T-helper 2 cell treated with Interferon-gamma antibody and Interleukin-4, amounts not matched to agents 5 μg/mL and 100 μg/mL, for 36 hours (primary cell): ENCODE measurements around the gene MCM6.
A peak's percentile ranks its signal among the peaks of the same experiment; 100 is the strongest.
"Not testable (repeated sequence)": the region's sequence is repeated elsewhere in the genome, so short reads cannot be mapped to it uniquely, and the experiment has no call there.

Experiments
- DNase-seq: peaks from one replicate; pipeline ENCODE4 v3.0.0; 2021; ENCODE audit warnings: low spot score
- H3K27ac Mint-ChIP-seq: one replicate; pipeline ENCODE4 v1.8.0; 2021; ENCODE audit warnings: mild to moderate bottlenecking, mixed read lengths
- H3K27me3 Mint-ChIP-seq: one replicate; pipeline ENCODE4 v1.8.0; 2021; ENCODE audit warnings: low read depth, mixed read lengths
- H3K36me3 Mint-ChIP-seq: one replicate; pipeline ENCODE4 v1.8.0; 2021; ENCODE audit warnings: low read depth, mixed read lengths
- H3K4me1 Mint-ChIP-seq: one replicate; pipeline ENCODE4 v1.8.0; 2021; ENCODE audit warnings: low read depth, mixed read lengths
- H3K4me3 Mint-ChIP-seq: one replicate; pipeline ENCODE4 v1.8.0; 2022; ENCODE audit warnings: mild to moderate bottlenecking, moderate library complexity, mixed read lengths
- H3K9me3 Mint-ChIP-seq: one replicate; pipeline ENCODE4 v1.8.0; 2021; ENCODE audit warnings: mixed read lengths

The MCM6 gene

GRCh38 chr2:135890149-135890548, 13.9 kb upstream of the MCM6 start:
- H3K27ac Mint-ChIP-seq: no peak overlapping the region
- no peaks in the 10 kb centered on the region for H3K27me3 Mint-ChIP-seq
- H3K9me3 Mint-ChIP-seq: peaks cover 15% of the 10 kb centered on the region
- peaks cover 2% of the 10 kb centered on the region for H3K36me3 Mint-ChIP-seq
- no peak for DNase-seq
- H3K4me1 Mint-ChIP-seq: peaks cover 4% of the 10 kb centered on the region
- no peak overlapping the region for H3K4me3 Mint-ChIP-seq

DNA sequence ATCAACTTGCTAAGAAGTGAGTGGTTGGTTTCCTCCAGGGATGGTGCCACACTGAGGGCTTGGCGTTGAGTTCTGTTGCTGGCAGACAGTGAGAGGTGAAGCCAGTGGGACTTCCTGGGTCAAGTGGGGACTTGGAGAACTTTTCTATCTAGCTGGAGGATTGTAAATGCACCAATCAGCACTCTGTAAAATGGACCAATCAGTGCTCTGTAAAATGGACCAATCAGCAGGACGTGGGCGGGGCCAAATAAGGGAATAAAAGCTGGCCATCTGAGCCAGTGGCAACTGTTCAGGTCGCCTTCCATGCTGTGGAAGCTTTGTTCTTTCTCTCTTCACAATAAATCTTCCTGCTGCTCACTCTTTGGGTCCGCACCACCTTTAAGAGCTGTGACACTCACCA, 12.3 kb upstream of the MCM6 start:
- H3K4me3 Mint-ChIP-seq, DNase-seq, H3K36me3 Mint-ChIP-seq, H3K4me1 Mint-ChIP-seq, H3K27ac Mint-ChIP-seq, H3K27me3 Mint-ChIP-seq: not testable (repeated sequence)
- peaks cover 15% of the 10 kb centered on the region for H3K9me3 Mint-ChIP-seq

GRCh38 chr2:135885709-135886108, 9.5 kb upstream of the MCM6 start:
- Mint-ChIP-seq H3K27me3 (peaks cover 10% of the 10 kb centered on the region), H3K27ac (no peak overlapping the region), H3K4me1 (peaks cover 4% of the 10 kb centered on the region), H3K9me3 (peaks cover 15% of the 10 kb centered on the region), H3K4me3 (no peak overlapping the region), H3K36me3 (peaks cover 2% of the 10 kb centered on the region)
- no peak for DNase-seq

- peaks cover 10% of the 10 kb centered on the region for H3K27me3 Mint-ChIP-seq
- no peaks in the 10 kb centered on the region for H3K9me3 Mint-ChIP-seq
- no peak for DNase-seq
- no peaks in the 10 kb centered on the region for H3K36me3 Mint-ChIP-seq
- H3K27ac Mint-ChIP-seq: no peak overlapping the region
- H3K4me3 Mint-ChIP-seq: no peak overlapping the region
- peaks cover 2% of the 10 kb centered on the region for H3K4me1 Mint-ChIP-seq
These were observed 6.2 kb upstream of the MCM6 start for GRCh38 chr2:135882415-135882814.

DNA sequence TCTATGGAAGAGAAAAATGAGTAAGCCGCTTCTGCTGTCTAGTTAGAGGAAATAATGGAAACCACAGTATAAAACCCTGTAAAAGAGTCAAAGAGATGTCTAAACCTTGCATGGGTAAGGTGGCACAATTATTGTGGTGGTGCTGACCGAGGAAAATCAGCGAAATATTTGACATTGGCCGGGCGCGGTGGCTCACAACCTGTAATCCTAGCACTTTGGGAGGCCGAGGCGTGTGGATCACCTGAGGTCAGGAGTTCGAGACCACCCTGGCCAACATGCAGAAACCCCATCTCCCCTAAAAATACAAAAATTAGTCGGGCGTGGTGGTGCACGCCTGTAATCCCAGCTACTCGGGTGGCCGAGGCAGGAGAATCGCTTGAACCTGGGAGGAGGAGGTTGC, 527 bp upstream of the MCM6 start:
- Mint-ChIP-seq H3K4me3 (peak overlapping the region; percentile 81), H3K36me3 (peaks cover 32% of the 10 kb centered on the region), H3K4me1 (peaks cover 28% of the 10 kb centered on the region), H3K27ac (peak overlapping the region; percentile 91)
- DNase-seq, H3K9me3 Mint-ChIP-seq, H3K27me3 Mint-ChIP-seq: not testable (repeated sequence)

GRCh38 chr2:135875491-135876065, 665 bp downstream of the MCM6 start:
- peak overlapping the region; percentile 98 for H3K27ac Mint-ChIP-seq
- peak; percentile 76 for DNase-seq
- peaks cover 38% of the 10 kb centered on the region for H3K4me1 Mint-ChIP-seq
- H3K9me3 Mint-ChIP-seq: no peaks in the 10 kb centered on the region
- H3K36me3 Mint-ChIP-seq: peaks cover 42% of the 10 kb centered on the region
- no peaks in the 10 kb centered on the region for H3K27me3 Mint-ChIP-seq
- H3K4me3 Mint-ChIP-seq: peak overlapping the region; percentile 99

DNA sequence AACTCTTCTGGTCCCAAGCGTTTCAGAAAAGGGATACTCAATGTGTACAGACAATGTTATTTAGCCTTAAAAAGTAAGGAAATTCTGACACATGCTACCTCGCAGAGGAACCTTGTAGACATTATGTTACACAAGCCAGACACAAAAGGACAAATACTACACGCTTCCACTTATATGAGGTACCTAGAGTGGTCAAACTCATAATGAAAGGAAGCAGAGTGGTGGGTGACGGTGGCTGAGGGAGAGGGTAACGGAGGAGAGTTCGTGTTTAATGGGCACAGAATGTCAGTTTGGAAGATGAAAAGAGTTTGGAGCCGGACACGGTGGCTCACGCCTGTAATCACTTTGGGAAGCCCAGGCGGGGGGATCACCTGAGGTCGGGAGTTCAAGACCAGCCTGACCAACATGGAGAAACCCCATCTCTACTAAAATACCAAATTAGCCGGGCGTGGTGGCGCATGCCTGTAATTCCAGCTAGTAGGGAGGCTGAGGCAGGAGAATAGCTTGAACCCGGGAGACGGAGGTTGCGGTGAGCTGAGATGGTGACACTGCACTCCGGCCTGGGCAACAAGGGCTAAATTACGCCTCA, 1.4 kb downstream of the MCM6 start:
- Mint-ChIP-seq H3K36me3 (peaks cover 48% of the 10 kb centered on the region), H3K9me3 (no peaks in the 10 kb centered on the region), H3K4me1 (peaks cover 44% of the 10 kb centered on the region), H3K27me3 (no peaks in the 10 kb centered on the region), H3K4me3 (peak overlapping the region; percentile 99), H3K27ac (peak overlapping the region; percentile 98)
- no peak for DNase-seq

DNA sequence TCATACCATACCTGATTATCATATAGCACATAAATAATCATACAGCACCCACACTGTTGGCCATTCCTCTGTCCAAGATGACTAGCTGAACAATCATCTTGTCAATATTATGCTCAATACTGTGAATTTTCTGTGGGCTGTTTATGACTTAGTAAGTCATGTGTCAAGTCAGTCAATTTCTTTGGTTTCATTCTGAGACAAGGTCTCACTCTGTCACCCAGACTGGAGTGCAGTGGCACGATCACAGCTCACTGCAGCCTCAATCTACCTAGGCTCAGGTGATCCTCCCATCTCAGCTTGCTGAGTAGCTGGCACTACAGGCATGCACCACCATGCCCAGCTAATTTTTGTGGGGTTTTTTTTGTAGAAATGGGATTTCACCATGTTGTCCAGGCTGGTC, 5.7 kb downstream of the MCM6 start:
- peak overlapping the region; percentile 8 for H3K4me3 Mint-ChIP-seq
- H3K27ac Mint-ChIP-seq: peak overlapping the region; percentile 73
- peaks cover 52% of the 10 kb centered on the region for H3K4me1 Mint-ChIP-seq

DNA sequence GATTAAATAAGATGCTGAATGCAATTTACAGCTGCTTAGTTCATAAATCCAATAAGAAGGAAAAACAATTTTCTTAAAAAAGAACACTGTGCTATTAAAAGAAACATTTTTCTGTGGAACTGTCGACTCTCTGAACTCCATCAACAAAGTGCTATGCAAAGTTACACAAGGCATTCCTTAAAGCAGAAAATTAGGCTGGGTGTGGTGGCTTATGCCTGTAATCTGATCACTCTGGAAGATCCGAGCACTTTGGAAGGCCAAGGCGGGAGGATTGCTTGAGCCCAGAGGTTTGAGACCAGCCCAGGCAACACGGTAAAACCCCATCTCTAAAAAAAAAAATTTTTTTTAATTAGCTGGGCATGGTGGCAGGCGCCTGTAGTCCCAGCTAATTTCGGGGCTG, 13.0 kb downstream of the MCM6 start:
- Mint-ChIP-seq H3K4me3 (no peak overlapping the region), H3K27me3 (no peaks in the 10 kb centered on the region), H3K27ac (no peak overlapping the region), H3K36me3 (peaks cover 65% of the 10 kb centered on the region), H3K9me3 (no peaks in the 10 kb centered on the region), H3K4me1 (peaks cover 24% of the 10 kb centered on the region)
- DNase-seq: no peak

More for the DNA sequence above, 5.7 kb downstream of the MCM6 start:
- H3K9me3 Mint-ChIP-seq: no peaks in the 10 kb centered on the region
- no peaks in the 10 kb centered on the region for H3K27me3 Mint-ChIP-seq
- peaks cover 75% of the 10 kb centered on the region for H3K36me3 Mint-ChIP-seq
- no peak for DNase-seq

- Mint-ChIP-seq H3K36me3 (peaks cover 64% of the 10 kb centered on the region), H3K4me1 (peaks cover 21% of the 10 kb centered on the region), H3K27me3 (no peaks in the 10 kb centered on the region), H3K4me3 (no peak overlapping the region), H3K9me3 (no peaks in the 10 kb centered on the region), H3K27ac (peak overlapping the region; percentile 42)
- DNase-seq: no peak
These were observed 13.5 kb downstream of the MCM6 start for GRCh38 chr2:135862718-135863117.

DNA sequence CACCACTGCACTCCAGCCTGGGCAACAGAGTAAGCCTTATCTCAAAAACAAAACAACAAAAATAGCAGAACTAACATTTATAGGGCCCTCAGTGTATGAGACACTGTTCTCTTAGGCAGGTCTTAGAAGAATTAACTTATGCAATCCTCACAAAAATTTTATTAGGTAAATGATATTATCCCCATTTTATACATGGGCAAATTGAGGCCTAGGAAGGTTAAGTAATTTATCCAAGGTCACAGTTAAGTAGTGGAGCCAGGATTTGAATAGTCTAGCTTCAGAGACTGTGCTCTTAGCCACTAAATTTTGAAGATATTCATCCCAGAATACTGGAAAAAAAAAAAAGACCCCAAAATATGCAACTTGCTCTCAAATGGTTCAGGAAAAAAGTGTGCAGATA, 22.8 kb downstream of the MCM6 start:
- no peak overlapping the region for H3K27ac Mint-ChIP-seq
- peaks cover 66% of the 10 kb centered on the region for H3K36me3 Mint-ChIP-seq
- H3K4me1 Mint-ChIP-seq: peaks cover 8% of the 10 kb centered on the region
- DNase-seq: no peak
- no peak overlapping the region for H3K4me3 Mint-ChIP-seq
- H3K27me3 Mint-ChIP-seq: no peaks in the 10 kb centered on the region
- no peaks in the 10 kb centered on the region for H3K9me3 Mint-ChIP-seq

- no peak for DNase-seq
- Mint-ChIP-seq H3K36me3 (peaks cover 66% of the 10 kb centered on the region), H3K9me3 (no peaks in the 10 kb centered on the region), H3K27me3 (no peaks in the 10 kb centered on the region), H3K4me3 (no peak overlapping the region), H3K27ac (no peak overlapping the region), H3K4me1 (peaks cover 10% of the 10 kb centered on the region)
These were observed 24.4 kb downstream of the MCM6 start for GRCh38 chr2:135851858-135852257.

- Mint-ChIP-seq H3K4me3 (no peak overlapping the region), H3K9me3 (no peaks in the 10 kb centered on the region), H3K4me1 (peaks cover 10% of the 10 kb centered on the region), H3K36me3 (peaks cover 65% of the 10 kb centered on the region), H3K27ac (no peak overlapping the region), H3K27me3 (no peaks in the 10 kb centered on the region)
- no peak for DNase-seq
These were observed 25.2 kb downstream of the MCM6 start for GRCh38 chr2:135850892-135851668.

- no peaks in the 10 kb centered on the region for H3K9me3 Mint-ChIP-seq
- H3K4me1 Mint-ChIP-seq: peaks cover 10% of the 10 kb centered on the region
- H3K27me3 Mint-ChIP-seq: no peaks in the 10 kb centered on the region
- no peak for DNase-seq
- H3K36me3 Mint-ChIP-seq: peaks cover 67% of the 10 kb centered on the region
- H3K4me3 Mint-ChIP-seq: no peak overlapping the region
- no peak overlapping the region for H3K27ac Mint-ChIP-seq
These were observed 27.2 kb downstream of the MCM6 start for GRCh38 chr2:135849087-135849486.
